C4-2B (cell line): ENCODE results near the gene OXT.
"Not testable (repeated sequence)": the region's sequence is repeated elsewhere in the genome, so short reads cannot be mapped to it uniquely, and the experiment has no call there.

Experiments
- H3K27ac ChIP-seq: fragments of 450-650 bp; 2 replicates; pipeline ENCODE4 v1.5.1; 2017
- CTCF ChIP-seq: fragments of 450-650 bp; conservative IDR thresholded peaks from 2 replicates; pipeline ENCODE4 v1.5.1; 2017; ENCODE audit warnings: mild to moderate bottlenecking
- ZFX ChIP-seq: fragments of 450-650 bp; IDR thresholded peaks from 2 replicates; pipeline ENCODE4 v1.6.1; 2017

Gene OXT

GRCh38 chr20:3111995-3112394, 40.6 kb downstream of the OXT start:
- TF ChIP-seq CTCF (no peak), ZFX (no peak)
- H3K27ac ChIP-seq: no peak overlapping the region

- no peak overlapping the region for H3K27ac ChIP-seq
- no peak for TF ChIP-seq ZFX
- TF ChIP-seq CTCF: peak; percentile 87
Observed at GRCh38 chr20:3115190-3116107, 44.0 kb downstream of the OXT start.

- H3K27ac ChIP-seq: no peak overlapping the region
Observed at GRCh38 chr20:3116341-3116740, 44.9 kb downstream of the OXT start.

DNA sequence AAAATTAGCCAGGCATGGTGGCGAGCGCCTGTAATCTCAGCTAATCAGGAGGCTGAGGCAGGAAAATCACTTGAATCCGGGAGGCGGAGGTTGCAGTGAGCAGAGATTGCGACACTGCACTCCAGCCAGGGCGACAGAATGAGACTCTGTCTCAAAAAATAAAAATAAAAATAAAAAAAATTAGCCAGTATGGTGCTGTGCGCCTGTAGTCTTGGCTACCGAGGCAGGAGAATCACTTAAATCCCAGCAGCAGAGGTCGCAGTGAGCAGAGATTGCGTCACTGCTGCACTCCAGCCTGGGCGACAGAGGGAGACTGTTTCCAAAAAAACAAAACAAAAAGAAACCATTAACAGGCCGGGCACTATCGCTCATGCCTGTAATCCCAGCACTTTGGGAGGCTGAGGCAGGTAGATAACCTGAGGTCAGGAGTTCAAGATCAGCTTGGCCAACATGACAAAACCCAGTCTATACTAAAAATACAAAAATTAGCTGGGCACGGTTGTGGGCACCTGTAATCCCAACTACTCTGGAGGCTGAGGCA, 46.5 kb downstream of the OXT start:
- peak; percentile 70 for TF ChIP-seq CTCF
- H3K27ac ChIP-seq: not testable (repeated sequence)

More at GRCh38 chr20:3116341-3116740, 44.9 kb downstream of the OXT start:
- TF ChIP-seq CTCF (no peak), ZFX (no peak)

DNA sequence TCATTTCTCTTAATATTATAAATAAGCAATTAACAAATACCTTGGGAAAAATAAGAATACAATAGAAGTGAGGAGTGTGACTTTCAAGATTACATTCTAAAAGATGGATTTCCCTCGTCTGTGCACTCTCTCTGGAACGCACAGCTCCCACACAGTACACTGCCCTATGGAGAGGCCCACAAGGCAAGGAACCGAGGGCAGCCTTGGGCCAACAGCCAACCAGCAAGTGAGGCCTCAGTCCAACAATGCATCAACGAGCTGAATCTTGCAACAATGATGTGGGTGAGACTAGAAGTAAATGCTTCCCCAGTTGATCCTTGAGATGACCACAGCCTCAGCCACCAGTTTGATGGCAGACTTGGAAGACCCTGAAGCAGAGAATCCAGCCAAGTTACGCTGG, 47.6 kb downstream of the OXT start:
- H3K27ac ChIP-seq: no peak overlapping the region
- no peak for TF ChIP-seq CTCF
- no peak for TF ChIP-seq ZFX

- H3K27ac ChIP-seq: no peak overlapping the region
- no peak for TF ChIP-seq CTCF
Observed at GRCh38 chr20:3121271-3121911, 50.0 kb downstream of the OXT start.
